HepG2 (cell line): Measurements from ENCODE around the gene VDAC2. TPM values are rescaled to one million over a fixed set of nuclear protein-coding genes. Genes with fewer than 3 reads are reported as not detected.

Experiments
- AHDC1 ChIP-seq: sonication (generic); formaldehyde crosslinking; IDR thresholded peaks from 2 replicates; pipeline ENCODE4 v1.5.1; 2020; ENCODE audit warnings: mild to moderate bottlenecking, missing genetic modification reagents, borderline replicate concordance
- CCAR2 ChIP-seq: fragments of 200-400 bp; formaldehyde crosslinking; optimal IDR thresholded peaks from 2 replicates; pipeline ENCODE3; 2018; ENCODE audit warnings: low read depth, mild to moderate bottlenecking, low read length, moderate library complexity
- FOXP4 ChIP-seq: sonication (generic); formaldehyde crosslinking; IDR thresholded peaks from 2 replicates; pipeline ENCODE4 v1.4.0; 2020; ENCODE audit warnings: missing genetic modification reagents
- GATAD2A ChIP-seq: IDR thresholded peaks from 2 replicates; pipeline ENCODE4 v1.6.1; 2016
- MAX ChIP-seq: IDR thresholded peaks from 2 replicates; pipeline ENCODE4 v1.6.1; 2012; ENCODE audit warnings: inconsistent platforms
- MED1 ChIP-seq: sonication (generic); formaldehyde crosslinking; IDR thresholded peaks from 2 replicates; pipeline ENCODE4 v1.4.0; 2020; ENCODE audit warnings: missing genetic modification reagents
- MZF1 ChIP-seq: sonication (generic); formaldehyde crosslinking; IDR thresholded peaks from 2 replicates; pipeline ENCODE4 v1.8.1; 2023; ENCODE audit warnings: mild to moderate bottlenecking, missing genetic modification reagents, borderline replicate concordance
- NFE2L2 ChIP-seq: fragments of 150-350 bp; IDR thresholded peaks from 2 replicates; pipeline ENCODE4 v1.6.1; 2014; ENCODE audit warnings: low read length
- PATZ1 ChIP-seq: sonication (generic); formaldehyde crosslinking; IDR thresholded peaks from 2 replicates; pipeline ENCODE4 v1.4.0; 2020; ENCODE audit warnings: missing genetic modification reagents
- SOX13 ChIP-seq, 3 experiments: fragments of 450-650 bp in 1 of 3; sonication (generic) in 1 of 3; formaldehyde crosslinking in 1 of 3; IDR thresholded peaks in 2 of 3; conservative IDR thresholded peaks in 1 of 3; 2 replicates each; pipeline versions ENCODE4 v1.5.0 to v1.6.1; 2016 to 2020; ENCODE audit warnings: antibody characterized with exemption in 1 of 3, mild to moderate bottlenecking in 1 of 3, missing compliant biosample characterization in 1 of 3, missing genetic modification reagents in 1 of 3, moderate library complexity in 1 of 3
- ZNF124 ChIP-seq: sonication (generic); formaldehyde crosslinking; IDR thresholded peaks from 2 replicates; pipeline ENCODE4 v1.4.0; 2020; ENCODE audit warnings: missing genetic modification reagents
- ZNF256 ChIP-seq: sonication (generic); formaldehyde crosslinking; conservative IDR thresholded peaks from 2 replicates; pipeline ENCODE4 v1.4.0; 2020; ENCODE audit warnings: missing genetic modification reagents
- ZNF335 ChIP-seq: sonication (generic); formaldehyde crosslinking; IDR thresholded peaks from 2 replicates; pipeline ENCODE4 v1.4.0; 2020; ENCODE audit warnings: missing genetic modification reagents
- ZNF615 ChIP-seq: sonication (generic); formaldehyde crosslinking; IDR thresholded peaks from 2 replicates; pipeline ENCODE4 v1.5.0; 2020; ENCODE audit warnings: mild to moderate bottlenecking, missing genetic modification reagents, borderline replicate concordance
- ZNF770 ChIP-seq: sonication (generic); formaldehyde crosslinking; IDR thresholded peaks from 2 replicates; pipeline ENCODE4 v1.5.0; 2020; ENCODE audit warnings: mild to moderate bottlenecking, missing genetic modification reagents
- ZNF878 ChIP-seq: sonication (generic); formaldehyde crosslinking; IDR thresholded peaks from 2 replicates; pipeline ENCODE4 v1.8.1; 2023; ENCODE audit warnings: mild to moderate bottlenecking, missing genetic modification reagents, moderate library complexity
- polyA plus RNA-seq, 8 experiments: library from polyadenylated mRNA; depleted of rRNA in 3 of 8; stranded (reverse) in 7 of 8; unstranded in 1 of 8; fragments of >200 nt; fragmentation: Illumina TruSeq in 4 of 8; extraction: Trizol in 4 of 8; gene quantifications; 2 replicates each; pipeline versions ENCODE4 v1.2.1 to v1.2.3, GENCODE V29; 2011 to 2016; ENCODE audit warnings: low read depth in 4 of 8, missing spikeins in 1 of 8, mixed read lengths in 1 of 8; ENCODE audit not compliant: insufficient read depth in 1 of 8
- total RNA-seq, 5 experiments: library from RNA; depleted of rRNA; stranded (reverse); fragments of >200 nt; fragmentation: Illumina TruSeq; extraction: Trizol; gene quantifications; 2 replicates each; pipeline ENCODE4 v1.2.3, GENCODE V29; 2016; ENCODE audit warnings: low read depth in 1 of 5

VDAC2 gene
- total and polyA plus RNA-seq, 2 of the 13 experiments (the other 11 are each of a cell fraction or from before 2014, with no cell fraction given) = 67.9 to 222 TPM

- TF ChIP-seq AHDC1 = peak; percentile 60; the same call in 1 of the 2 replicates
- peak; percentile 46; the same call in 1 of the 2 replicates for TF ChIP-seq FOXP4 (CRISPR knock-in tag)
- no peak for TF ChIP-seq ZNF256 (CRISPR knock-in tag)
- TF ChIP-seq ZNF615 = no peak
- peak; percentile 37; the same call in 1 of the 2 replicates for TF ChIP-seq ZNF770
- TF ChIP-seq ZNF878 (CRISPR knock-in tag) = no peak
- peak; percentile 29; the same call in 1 of the 2 replicates for TF ChIP-seq PATZ1 (CRISPR knock-in tag)
- peak; percentile 94 for TF ChIP-seq ZNF335 (CRISPR knock-in tag)
- peak; percentile 47; the same call in 1 of the 2 replicates for TF ChIP-seq MED1
- no peak for TF ChIP-seq CCAR2
- TF ChIP-seq GATAD2A (CRISPR knock-in tag) = peak; percentile 72
- TF ChIP-seq NFE2L2 = 0 out of 2 replicates have a peak, but pooled peaks have one; percentile 11
- 0 out of 2 replicates have a peak, but pooled peaks have one; percentile 25 for TF ChIP-seq MAX
- no peak for TF ChIP-seq SOX13 (IDR thresholded peaks at IDR 0.05)
- TF ChIP-seq SOX13 (CRISPR knock-in tag; conservative IDR thresholded peaks at IDR 0.05 in 1 of 2, IDR thresholded peaks at IDR 0.05 in 1 of 2) = peak in 1 of 2 experiments; percentile 55; a peak in 2 of 4 replicates
- no peak for TF ChIP-seq ZNF124 (CRISPR knock-in tag)
- no peak for TF ChIP-seq MZF1 (CRISPR knock-in tag)
Observed at GRCh38 chr10:75191821-75192568, 18.6 kb upstream of the VDAC2 start (continued).
